Smooth muscle cell (in vitro differentiated cells): Measurements from ENCODE around the gene CAB39L. TPM values are rescaled to one million over a fixed set of nuclear protein-coding genes. Genes with fewer than 3 reads are reported as not detected.
A peak's percentile ranks its signal among the peaks of the same experiment; 100 is the strongest.

Source experiments
- DNase-seq: peaks from one replicate; lab custom pipeline; 2025; ENCODE audit not compliant: unreplicated experiment; lab: John Stamatoyannopoulos, UW
- H2AFZ ChIP-seq: fragments of 200-600 bp; sonication (generic); 2 replicates; pipeline ENCODE4 v1.6.0; 2016; ENCODE audit warnings: antibody characterized with exemption, low read depth, mild to moderate bottlenecking
- H3F3A ChIP-seq: fragments of 200-600 bp; sonication (generic); 2 replicates; pipeline ENCODE4 v1.6.0; 2017; ENCODE audit warnings: antibody characterized with exemption, low read depth
- H3K27ac ChIP-seq: fragments of 200-600 bp; sonication (generic); 2 replicates; pipeline ENCODE4 v1.5.1; 2016; ENCODE audit warnings: low read depth, mild to moderate bottlenecking
- H3K27me3 ChIP-seq: fragments of 200-600 bp; sonication (generic); 2 replicates; pipeline ENCODE4 v1.6.1; 2016; ENCODE audit warnings: low read depth, mild to moderate bottlenecking
- H3K36me3 ChIP-seq: fragments of 200-600 bp; sonication (generic); 2 replicates; pipeline ENCODE4 v1.5.1; 2016; ENCODE audit warnings: low read depth
- H3K4me1 ChIP-seq: fragments of 200-600 bp; sonication (generic); 2 replicates; pipeline ENCODE4 v1.5.1; 2016; ENCODE audit warnings: low read depth
- H3K4me2 ChIP-seq: fragments of 200-600 bp; sonication (generic); 2 replicates; pipeline ENCODE4 v1.6.0; 2016; ENCODE audit warnings: mild to moderate bottlenecking
- H3K4me3 ChIP-seq: fragments of 200-600 bp; sonication (generic); 2 replicates; pipeline ENCODE4 v1.5.1; 2016; ENCODE audit warnings: mild to moderate bottlenecking
- H3K79me2 ChIP-seq: fragments of 200-600 bp; sonication (generic); 2 replicates; pipeline ENCODE4 v1.6.0; 2016; ENCODE audit warnings: low read depth, mild to moderate bottlenecking
- H3K9ac ChIP-seq: fragments of 200-600 bp; sonication (generic); 2 replicates; pipeline ENCODE4 v1.6.0; 2016; ENCODE audit warnings: low read depth
- H3K9me3 ChIP-seq: fragments of 200-600 bp; sonication (generic); replicated peaks from 2 replicates; pipeline ENCODE4 v1.5.1; 2016; ENCODE audit warnings: low read depth
- H4K20me1 ChIP-seq: fragments of 200-600 bp; sonication (generic); 2 replicates; pipeline ENCODE4 v1.6.0; 2016; ENCODE audit warnings: low read depth
- CTCF ChIP-seq: fragments of 200-600 bp; sonication (generic); IDR thresholded peaks from 2 replicates; pipeline ENCODE4 v1.5.1; 2017; ENCODE audit warnings: borderline replicate concordance, mild to moderate bottlenecking, antibody characterized with exemption; ENCODE audit not compliant: insufficient read depth, poor library complexity, severe bottlenecking
- WGBS: methylation state at CpG from one replicate; pipeline ENCODE4 v1.1.7; 2016; ENCODE audit warnings: low lambda C conversion rate; 5-methylcytosine and 5-hydroxymethylcytosine counted together
- polyA plus RNA-seq: library from polyadenylated mRNA; unstranded; fragments of >200 nt; fragmentation: Nextera tagmentation; extraction: Ambion mirVana; gene quantifications from 2 replicates; pipeline ENCODE4 v1.2.1, GENCODE V29; 2016
- total RNA-seq: library from RNA; depleted of rRNA; stranded (reverse); fragments of >200 nt; gene quantifications from 2 replicates; pipeline ENCODE4 v1.2.3, GENCODE V29; 2014

CAB39L gene
- total and polyA plus RNA-seq, 2 experiments from 2014 or later = 13.2 to 13.8 TPM

- Histone ChIP-seq H3K79me2 (peaks cover 29% of the 10 kb centered on the region), H3F3A (peaks cover 4% of the 10 kb centered on the region), H3K4me3 (peak overlapping the region; percentile 8), H3K36me3 (no peaks in the 10 kb centered on the region), H3K27ac (no peak overlapping the region), H3K4me2 (no peak overlapping the region), H3K9me3 (no peaks in the 10 kb centered on the region), H3K27me3 (no peaks in the 10 kb centered on the region), H2AFZ (no peak overlapping the region), H3K4me1 (peaks cover 9% of the 10 kb centered on the region), H4K20me1 (no peaks in the 10 kb centered on the region), H3K9ac (no peak overlapping the region)
- TF ChIP-seq CTCF = no peak
- DNase-seq = no peak
These were observed 2.6 kb upstream of the CAB39L start for GRCh38 chr13:49446473-49446872.

GRCh38 chr13:49444524-49445395 lies 896 bp upstream of the CAB39L start:
- Histone ChIP-seq H4K20me1 (no peaks in the 10 kb centered on the region), H3K27ac (peak overlapping the region; percentile 82), H3F3A (peaks cover 4% of the 10 kb centered on the region), H3K4me1 (peaks cover 9% of the 10 kb centered on the region), H3K4me3 (peak overlapping the region; percentile 65), H3K4me2 (peak overlapping the region; percentile 89), H3K9me3 (no peaks in the 10 kb centered on the region), H3K36me3 (no peaks in the 10 kb centered on the region), H2AFZ (peak overlapping the region; percentile 83), H3K27me3 (no peaks in the 10 kb centered on the region), H3K9ac (peak overlapping the region; percentile 66), H3K79me2 (peaks cover 29% of the 10 kb centered on the region)
- under 1% methylated on average over 29 of the region's 29 CpGs for WGBS
- no peak for DNase-seq
- no peak for TF ChIP-seq CTCF

- Histone ChIP-seq H3K36me3 (no peaks in the 10 kb centered on the region), H3K9me3 (no peaks in the 10 kb centered on the region), H3K9ac (peak overlapping the region; percentile 82), H3K27me3 (no peaks in the 10 kb centered on the region), H3K4me3 (peak overlapping the region; percentile 65), H3K4me1 (peaks cover 9% of the 10 kb centered on the region), H3K4me2 (peak overlapping the region; percentile 96), H2AFZ (peak overlapping the region; percentile 85), H3K27ac (peak overlapping the region; percentile 77), H4K20me1 (no peaks in the 10 kb centered on the region), H3F3A (peaks cover 4% of the 10 kb centered on the region), H3K79me2 (peaks cover 29% of the 10 kb centered on the region)
- no peak for TF ChIP-seq CTCF
- DNase-seq = no peak
- 4% methylated on average over 10 of the region's 10 CpGs for WGBS
These were observed 534 bp downstream of the CAB39L start for GRCh38 chr13:49443357-49443703.

- WGBS = 92% methylated on average over 2 of the region's 2 CpGs
- DNase-seq = no peak
- Histone ChIP-seq H3K4me1 (peaks cover 9% of the 10 kb centered on the region), H3F3A (peaks cover 4% of the 10 kb centered on the region), H3K27me3 (no peaks in the 10 kb centered on the region), H3K79me2 (peaks cover 19% of the 10 kb centered on the region), H3K36me3 (no peaks in the 10 kb centered on the region), H4K20me1 (no peaks in the 10 kb centered on the region), H3K27ac (no peak overlapping the region), H3K9me3 (no peaks in the 10 kb centered on the region), H3K4me3 (no peak overlapping the region), H2AFZ (no peak overlapping the region), H3K9ac (no peak overlapping the region), H3K4me2 (no peak overlapping the region)
- TF ChIP-seq CTCF = no peak
These were observed 2.0 kb downstream of the CAB39L start for GRCh38 chr13:49441846-49442245.
